ENCODE data around the gene NCKAP5.

Gene NCKAP5

GRCh38 chr2:132965460-132965859 is 602.8 kb downstream of the NCKAP5 start:
- no peak for DNase-seq

GRCh38 chr2:132963161-132963560 is 605.1 kb downstream of the NCKAP5 start:
- DNase-seq, result no peak

- DNase-seq, result no peak
These were observed 609.4 kb downstream of the NCKAP5 start for GRCh38 chr2:132958887-132959286.

GRCh38 chr2:132955871-132956615 is 612.2 kb downstream of the NCKAP5 start:
- no peak for DNase-seq

- DNase-seq, result no peak
These were observed 614.5 kb downstream of the NCKAP5 start for GRCh38 chr2:132953771-132954170.

GRCh38 chr2:132951008-132951714 is 617.1 kb downstream of the NCKAP5 start:
- DNase-seq, result peak; percentile 86

GRCh38 chr2:132949108-132949507 is 619.2 kb downstream of the NCKAP5 start:
- DNase-seq, result no peak

- DNase-seq, result no peak
These were observed 620.1 kb downstream of the NCKAP5 start for GRCh38 chr2:132948211-132948610.

- no peak for DNase-seq
These were observed 624.4 kb downstream of the NCKAP5 start for GRCh38 chr2:132943829-132944228.

GRCh38 chr2:132941296-132942020 is 626.8 kb downstream of the NCKAP5 start:
- no peak for DNase-seq

- DNase-seq, result no peak
These were observed 630.6 kb downstream of the NCKAP5 start for GRCh38 chr2:132937629-132938028.

- no peak for DNase-seq
These were observed 631.5 kb downstream of the NCKAP5 start for GRCh38 chr2:132936791-132937190.

GRCh38 chr2:132936261-132936660 is 632.0 kb downstream of the NCKAP5 start:
- DNase-seq, result no peak

- no peak for DNase-seq
These were observed 638.5 kb downstream of the NCKAP5 start for GRCh38 chr2:132929786-132930185.

GRCh38 chr2:132923787-132924186 is 644.5 kb downstream of the NCKAP5 start:
- no peak for DNase-seq

GRCh38 chr2:132915812-132916549 is 652.3 kb downstream of the NCKAP5 start:
- peak; percentile 22 for DNase-seq

- DNase-seq, result no peak
These were observed 656.2 kb downstream of the NCKAP5 start for GRCh38 chr2:132911726-132912724.

- DNase-seq, result no peak
These were observed 657.8 kb downstream of the NCKAP5 start for GRCh38 chr2:132910432-132910831.

- no peak for DNase-seq
These were observed 658.8 kb downstream of the NCKAP5 start for GRCh38 chr2:132909427-132909826.

- no peak for DNase-seq
These were observed 664.0 kb downstream of the NCKAP5 start for GRCh38 chr2:132904142-132904842.

GRCh38 chr2:132902626-132903025 is 665.6 kb downstream of the NCKAP5 start:
- DNase-seq, result no peak

All from NCI-H82 (cell line).